ENCODE data around the gene RFX1.

RFX1 gene

DNA sequence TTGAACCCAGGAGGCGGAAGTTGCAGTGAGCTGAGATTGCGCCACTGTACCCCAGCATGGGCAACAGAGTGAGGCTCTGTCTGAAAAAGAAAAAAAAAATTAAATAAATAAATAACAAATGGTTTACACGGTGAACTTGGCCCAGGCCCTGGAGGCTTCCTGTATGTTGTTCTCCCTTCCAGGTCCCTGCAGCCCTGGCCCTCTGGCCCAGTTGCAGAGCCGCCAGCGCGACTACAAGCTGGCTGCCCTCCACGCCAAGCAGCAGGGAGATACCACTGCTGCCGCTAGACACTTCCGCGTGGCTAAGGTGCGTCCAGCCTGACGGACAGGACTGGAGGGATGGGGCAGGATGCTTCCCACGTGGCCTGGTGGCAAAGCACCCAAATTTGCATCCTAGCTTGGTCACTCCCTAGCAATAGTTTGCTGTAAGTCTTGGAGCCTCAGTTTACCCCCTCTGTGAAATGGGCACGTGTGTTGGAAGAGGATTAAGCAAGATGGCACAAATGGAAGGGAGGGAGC lies 88.2 kb downstream of the RFX1 start:
- no peak overlapping the region for H3K4me3 ChIP-seq (replicated peaks; ENCODE audit: low read depth, low read length)
- TF ChIP-seq, protein P1, sequence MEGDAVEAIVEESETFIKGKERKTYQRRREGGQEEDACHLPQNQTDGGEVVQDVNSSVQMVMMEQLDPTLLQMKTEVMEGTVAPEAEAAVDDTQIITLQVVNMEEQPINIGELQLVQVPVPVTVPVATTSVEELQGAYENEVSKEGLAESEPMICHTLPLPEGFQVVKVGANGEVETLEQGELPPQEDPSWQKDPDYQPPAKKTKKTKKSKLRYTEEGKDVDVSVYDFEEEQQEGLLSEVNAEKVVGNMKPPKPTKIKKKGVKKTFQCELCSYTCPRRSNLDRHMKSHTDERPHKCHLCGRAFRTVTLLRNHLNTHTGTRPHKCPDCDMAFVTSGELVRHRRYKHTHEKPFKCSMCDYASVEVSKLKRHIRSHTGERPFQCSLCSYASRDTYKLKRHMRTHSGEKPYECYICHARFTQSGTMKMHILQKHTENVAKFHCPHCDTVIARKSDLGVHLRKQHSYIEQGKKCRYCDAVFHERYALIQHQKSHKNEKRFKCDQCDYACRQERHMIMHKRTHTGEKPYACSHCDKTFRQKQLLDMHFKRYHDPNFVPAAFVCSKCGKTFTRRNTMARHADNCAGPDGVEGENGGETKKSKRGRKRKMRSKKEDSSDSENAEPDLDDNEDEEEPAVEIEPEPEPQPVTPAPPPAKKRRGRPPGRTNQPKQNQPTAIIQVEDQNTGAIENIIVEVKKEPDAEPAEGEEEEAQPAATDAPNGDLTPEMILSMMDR (IDR thresholded peaks at IDR 0.05; ENCODE audit: low read depth, low read length, missing control alignments): no peak
- no peak for DNase-seq (ENCODE audit: extremely low read depth, low read depth)

DNA sequence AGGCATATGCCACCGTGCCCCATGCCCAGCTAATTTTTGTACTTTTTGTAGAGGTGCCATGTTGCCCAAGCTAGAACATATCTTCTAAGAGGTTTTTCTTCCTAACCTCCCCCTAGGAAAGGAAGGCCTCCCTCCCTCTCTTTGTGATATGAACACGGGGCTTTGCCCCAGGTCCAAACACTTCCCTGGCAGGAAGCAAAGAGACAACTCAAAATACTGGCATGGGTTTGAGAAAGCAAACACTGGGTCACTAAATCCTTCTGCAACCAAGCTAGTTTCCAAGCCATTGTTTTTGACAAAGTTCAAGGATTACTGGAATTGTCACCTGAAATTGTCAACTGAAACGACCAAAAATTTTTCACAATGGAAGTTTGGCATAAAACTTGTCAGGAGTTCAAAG lies 91.3 kb downstream of the RFX1 start:
- no peak for DNase-seq (ENCODE audit: extremely low read depth, low read depth)
- TF ChIP-seq, protein P1 (IDR thresholded peaks at IDR 0.05; ENCODE audit: low read depth, low read length, missing control alignments): no peak
- no peak overlapping the region for H3K4me3 ChIP-seq (replicated peaks; ENCODE audit: low read depth, low read length)

DNA sequence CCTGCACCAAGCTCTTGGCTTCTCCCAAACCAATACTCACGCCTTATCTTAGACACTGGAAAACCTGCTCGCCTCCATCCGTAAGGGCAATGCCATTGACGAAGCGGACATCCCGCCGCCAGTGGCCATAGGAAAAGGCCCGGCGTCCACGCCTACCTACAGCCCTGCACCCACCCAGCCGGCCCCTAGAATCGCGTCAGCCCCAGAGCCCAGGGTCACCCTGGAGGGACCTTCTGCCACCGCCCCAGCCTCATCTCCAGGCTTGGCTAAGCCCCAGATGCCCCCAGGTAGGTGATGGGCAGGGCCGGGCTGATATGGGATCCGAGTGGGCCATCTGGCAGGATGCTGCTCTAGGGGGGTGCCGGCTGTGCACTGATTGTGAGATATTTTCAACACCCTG lies 92.8 kb downstream of the RFX1 start:
- no peak for DNase-seq (ENCODE audit: extremely low read depth, low read depth)
- no peak overlapping the region for H3K4me3 ChIP-seq (replicated peaks; ENCODE audit: low read depth, low read length)
- TF ChIP-seq, protein P1 (IDR thresholded peaks at IDR 0.05; ENCODE audit: low read depth, low read length, missing control alignments): no peak
